IPS-11a (cell line): ENCODE results near the gene CTNNA1.

Source experiments
- H3K4me3 ChIP-seq: one replicate; pipeline ENCODE4 v1.5.1; 2013; ENCODE audit warnings: low read depth, low read length, control low read depth

Gene CTNNA1

DNA sequence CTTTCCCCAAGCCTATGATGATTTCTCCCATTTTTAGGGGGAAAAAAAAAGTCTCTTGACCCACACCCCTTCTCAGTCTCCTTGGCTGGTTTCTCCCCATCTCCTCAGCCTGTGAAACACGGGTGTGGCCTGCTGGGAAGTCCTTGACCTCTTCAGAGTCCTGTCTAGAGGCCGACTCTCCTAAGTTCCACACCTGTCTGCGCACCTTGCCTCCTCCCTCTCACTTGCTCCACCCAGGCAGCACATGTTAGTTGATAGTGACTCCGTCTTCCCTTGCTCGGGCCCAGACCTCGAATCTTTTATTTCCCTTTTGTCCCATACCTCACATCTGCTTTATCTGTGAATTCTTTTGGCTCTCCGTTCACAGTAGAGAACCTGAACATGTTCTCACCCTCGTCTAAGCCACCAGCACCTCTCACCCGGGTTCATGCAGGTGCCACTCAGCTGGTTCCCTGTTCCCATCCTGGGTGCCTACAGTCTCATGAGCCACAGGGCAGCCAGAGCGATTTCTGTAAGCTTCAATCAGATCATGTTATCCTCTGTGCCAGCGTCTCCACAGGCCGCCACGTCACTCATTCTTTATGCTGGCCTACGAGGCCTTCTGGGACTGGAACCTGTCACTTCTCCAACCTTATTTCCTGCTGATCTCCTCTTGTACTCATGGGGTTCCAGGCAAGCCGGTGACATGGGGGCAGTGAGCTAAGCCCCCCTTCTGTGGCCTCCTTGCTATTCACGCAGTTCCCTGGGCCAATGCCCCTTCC lies 173.6 kb downstream of the CTNNA1 start:
- no peak overlapping the region for H3K4me3 ChIP-seq

DNA sequence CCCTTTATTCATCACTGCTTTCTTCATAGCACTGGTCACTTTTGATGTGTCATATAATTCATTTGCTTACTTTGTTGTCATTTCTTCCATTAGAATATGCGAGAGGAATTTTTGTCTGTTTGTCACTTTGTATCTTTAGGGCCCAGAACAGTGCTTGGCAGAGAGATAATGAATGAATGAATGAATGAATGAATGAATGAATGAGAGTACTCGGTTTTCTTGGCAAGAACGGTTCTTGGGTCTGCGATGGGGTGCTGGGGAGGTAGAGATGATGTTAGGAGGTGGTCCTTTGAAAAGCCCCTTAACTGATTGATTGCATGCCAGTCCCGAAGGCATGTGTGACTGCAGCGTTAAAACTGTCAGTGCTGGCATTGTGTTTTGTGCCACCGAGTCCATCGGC lies 174.3 kb downstream of the CTNNA1 start:
- no peak overlapping the region for H3K4me3 ChIP-seq

GRCh38 chr5:138927979-138928378 lies 174.8 kb downstream of the CTNNA1 start:
- no peak overlapping the region for H3K4me3 ChIP-seq

DNA sequence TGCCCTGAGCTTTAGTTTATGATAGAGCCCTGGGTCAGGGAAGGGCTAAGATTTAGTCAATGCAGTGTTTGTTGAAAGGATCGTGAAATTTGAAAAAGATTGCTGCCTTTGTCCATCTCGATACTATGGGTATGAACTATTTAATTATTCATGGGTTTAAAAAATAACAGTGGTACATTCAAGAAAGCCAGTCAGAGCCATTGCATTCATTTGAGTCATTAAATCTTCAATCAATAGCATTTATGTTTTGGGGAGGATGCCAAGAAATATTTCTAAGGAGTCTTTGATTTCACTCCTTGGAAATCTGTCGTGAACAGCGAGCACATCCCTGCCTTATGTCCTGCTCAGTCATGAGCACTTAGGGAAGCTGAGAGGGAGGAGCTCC lies 176.3 kb downstream of the CTNNA1 start:
- H3K4me3 ChIP-seq = no peak overlapping the region

DNA sequence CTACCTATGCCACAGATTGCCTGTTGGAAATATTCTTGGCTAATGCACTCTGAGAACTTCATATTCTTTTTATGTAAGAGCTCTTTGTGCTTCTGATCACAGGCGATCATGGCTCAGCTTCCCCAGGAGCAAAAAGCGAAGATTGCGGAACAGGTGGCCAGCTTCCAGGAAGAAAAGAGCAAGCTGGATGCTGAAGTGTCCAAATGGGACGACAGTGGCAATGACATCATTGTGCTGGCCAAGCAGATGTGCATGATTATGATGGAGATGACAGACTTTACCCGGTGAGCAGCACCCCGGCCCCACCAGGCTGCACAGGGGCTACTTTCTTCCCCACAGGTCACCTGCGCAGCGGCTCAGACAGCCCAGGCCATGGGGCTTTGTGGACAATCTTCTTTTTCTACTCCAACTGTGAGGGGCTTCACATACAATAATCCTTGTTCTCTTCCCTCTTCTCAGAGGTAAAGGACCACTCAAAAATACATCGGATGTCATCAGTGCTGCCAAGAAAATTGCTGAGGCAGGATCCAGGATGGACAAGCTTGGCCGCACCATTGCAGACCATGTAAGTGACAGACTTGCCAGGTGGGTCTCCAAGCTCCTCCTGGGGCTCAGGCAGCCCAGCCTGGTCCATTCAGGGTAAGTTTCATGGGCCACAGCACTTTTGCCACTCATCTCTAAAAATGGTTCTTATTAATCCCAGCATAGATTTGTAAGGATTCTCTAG lies 177.3 kb downstream of the CTNNA1 start:
- H3K4me3 ChIP-seq = no peak overlapping the region

GRCh38 chr5:138932171-138932810 lies 179.1 kb downstream of the CTNNA1 start:
- H3K4me3 ChIP-seq = no peak overlapping the region

DNA sequence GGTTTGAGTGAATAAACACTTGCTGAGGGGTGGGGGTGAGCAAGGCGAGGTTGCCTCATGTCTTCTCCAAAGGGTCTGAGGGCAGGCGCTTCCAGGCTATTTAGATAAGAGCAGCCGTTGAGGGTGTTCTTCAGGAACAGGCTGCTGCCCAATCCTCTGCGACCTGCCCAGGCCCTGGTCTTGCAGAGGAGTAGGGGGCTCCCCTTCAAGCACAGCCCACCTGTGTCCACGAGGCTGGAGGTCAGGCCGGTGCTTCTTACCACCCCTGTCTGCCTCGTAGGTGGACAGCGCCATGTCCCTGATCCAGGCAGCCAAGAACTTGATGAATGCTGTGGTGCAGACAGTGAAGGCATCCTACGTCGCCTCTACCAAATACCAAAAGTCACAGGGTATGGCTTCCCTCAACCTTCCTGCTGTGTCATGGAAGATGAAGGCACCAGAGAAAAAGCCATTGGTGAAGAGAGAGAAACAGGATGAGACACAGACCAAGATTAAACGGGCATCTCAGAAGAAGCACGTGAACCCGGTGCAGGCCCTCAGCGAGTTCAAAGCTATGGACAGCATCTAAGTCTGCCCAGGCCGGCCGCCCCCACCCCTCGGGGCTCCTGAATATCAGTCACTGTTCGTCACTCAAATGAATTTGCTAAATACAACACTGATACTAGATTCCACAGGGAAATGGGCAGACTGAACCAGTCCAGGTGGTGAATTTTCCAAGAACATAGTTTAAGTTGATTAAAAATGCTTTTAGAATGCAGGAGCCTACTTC lies 180.5 kb downstream of the CTNNA1 start:
- H3K4me3 ChIP-seq = no peak overlapping the region

DNA sequence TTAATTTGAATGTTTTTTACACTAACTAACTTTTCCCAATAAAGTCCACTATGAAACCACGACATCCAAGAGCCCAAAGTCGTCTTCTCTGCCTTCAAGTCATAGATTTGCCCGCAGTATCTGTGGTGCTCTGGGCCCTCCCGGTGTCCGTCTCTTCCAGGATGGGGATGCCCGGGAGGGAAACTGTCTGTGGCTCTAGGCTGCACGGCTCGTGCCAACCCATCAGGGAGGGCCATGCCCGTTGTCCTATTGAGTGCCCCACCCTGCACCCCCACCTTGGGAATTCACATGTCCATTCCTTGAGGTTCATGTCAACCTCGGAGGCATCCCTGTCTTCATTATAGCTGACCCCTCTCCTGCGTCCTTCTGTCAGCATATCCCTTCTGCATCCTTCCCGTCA lies 181.7 kb downstream of the CTNNA1 start:
- H3K4me3 ChIP-seq = no peak overlapping the region

DNA sequence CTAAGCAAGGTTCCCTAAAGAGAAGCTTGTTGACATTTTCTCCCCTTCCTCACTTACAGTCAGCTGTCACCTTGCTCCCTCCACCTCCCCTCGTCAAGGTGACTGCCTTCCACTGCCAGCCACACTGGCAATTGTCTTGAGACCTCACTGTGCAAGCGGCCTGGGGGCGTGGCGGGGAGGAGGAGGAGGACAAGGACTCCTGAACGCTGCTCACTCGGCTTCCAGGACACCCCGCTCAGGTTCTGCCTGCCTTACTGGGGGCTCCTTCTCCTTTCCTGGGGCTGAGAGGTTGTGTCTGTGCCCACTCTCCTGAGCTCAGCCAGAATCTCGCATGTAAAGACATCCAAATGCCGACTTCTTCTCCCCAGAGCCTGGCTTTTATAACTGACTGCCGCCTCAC lies 182.2 kb downstream of the CTNNA1 start:
- no peak overlapping the region for H3K4me3 ChIP-seq

DNA sequence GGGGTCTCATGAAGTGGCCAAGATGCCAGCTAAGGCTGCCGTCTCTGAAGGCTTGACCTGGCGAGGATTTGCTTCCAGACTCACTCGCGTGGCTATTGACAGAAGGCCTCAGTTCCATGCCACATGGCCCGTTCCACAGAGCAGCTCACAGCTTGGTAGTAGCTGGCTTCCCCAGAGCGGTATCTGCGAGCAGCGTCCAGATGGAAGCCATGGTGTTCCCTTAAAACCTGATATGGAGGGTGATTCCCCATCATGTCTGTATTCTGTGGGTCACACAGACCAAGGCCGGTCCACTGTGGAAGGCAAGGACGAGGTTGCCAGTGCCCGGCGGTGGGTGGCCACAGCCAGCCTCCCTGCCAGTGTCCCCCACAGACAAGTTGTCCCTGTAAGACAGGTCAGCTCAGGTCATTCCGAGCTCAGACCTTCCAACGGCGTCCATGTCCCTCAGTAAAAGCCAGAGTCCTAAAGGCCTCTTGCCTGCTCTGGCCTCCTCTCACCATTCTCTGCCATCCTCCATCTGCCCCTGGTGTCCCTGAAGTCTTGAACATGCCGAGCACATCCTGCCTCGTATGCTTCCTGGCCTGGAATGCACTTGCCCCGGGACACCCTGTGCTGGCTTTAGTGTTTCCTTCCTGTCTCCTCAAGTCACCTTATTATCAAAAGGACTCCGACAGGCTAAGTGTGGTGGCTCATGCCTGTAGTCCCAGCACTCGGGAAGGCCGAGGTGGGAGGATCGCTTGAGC lies 183.2 kb downstream of the CTNNA1 start:
- no peak overlapping the region for H3K4me3 ChIP-seq

- H3K4me3 ChIP-seq = no peak overlapping the region
Observed at GRCh38 chr5:138936968-138937345, 183.7 kb downstream of the CTNNA1 start.

DNA sequence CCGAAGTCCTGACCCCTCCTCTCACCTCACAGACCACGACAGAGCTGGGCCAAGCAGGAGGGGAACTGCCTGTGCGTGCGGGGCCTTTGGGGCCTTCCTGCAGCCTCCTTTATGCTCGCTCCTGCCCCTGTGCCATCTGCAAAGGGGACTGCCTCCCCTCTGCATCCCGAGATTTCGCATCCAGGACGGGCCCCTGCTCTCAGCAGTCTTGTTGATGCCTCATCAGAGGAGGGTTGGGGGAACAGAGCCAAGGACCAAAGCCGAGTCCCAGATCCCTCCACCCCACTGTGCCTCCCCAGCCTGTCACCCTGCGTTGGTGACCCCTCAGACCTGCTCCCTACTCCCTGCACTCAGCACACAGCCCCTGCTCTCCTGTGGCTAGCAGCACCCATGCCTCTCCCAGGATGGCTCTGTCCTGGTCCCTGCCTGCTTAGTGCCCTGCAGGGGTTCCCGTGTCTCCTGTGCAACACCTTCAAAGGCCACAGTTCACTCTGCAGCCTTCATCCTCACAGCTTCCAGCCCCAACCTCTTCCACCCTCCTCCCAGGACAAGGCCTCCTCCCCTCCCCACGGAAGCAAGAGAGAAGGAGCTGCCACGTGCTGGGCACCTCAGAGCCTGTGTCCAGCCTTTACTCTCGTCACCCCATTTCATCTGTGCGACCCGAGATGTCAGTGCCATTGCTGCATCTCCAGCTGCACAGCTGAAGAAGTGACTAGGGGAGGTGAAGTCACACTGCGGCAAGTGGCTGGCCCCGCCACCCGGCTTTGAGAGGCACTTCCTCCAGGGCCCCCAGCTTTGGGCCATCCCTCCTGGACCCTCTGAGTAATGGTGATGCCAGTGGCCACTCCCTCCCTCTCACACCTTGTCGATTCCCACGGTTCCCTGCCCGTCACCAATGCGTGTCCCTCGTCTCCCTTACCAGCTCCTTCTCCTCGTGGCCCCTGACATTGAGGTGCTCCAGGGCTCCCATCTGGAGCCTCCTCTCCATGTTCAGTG lies 184.5 kb downstream of the CTNNA1 start:
- H3K4me3 ChIP-seq = no peak overlapping the region

GRCh38 chr5:138938526-138938925 lies 185.3 kb downstream of the CTNNA1 start:
- no peak overlapping the region for H3K4me3 ChIP-seq

DNA sequence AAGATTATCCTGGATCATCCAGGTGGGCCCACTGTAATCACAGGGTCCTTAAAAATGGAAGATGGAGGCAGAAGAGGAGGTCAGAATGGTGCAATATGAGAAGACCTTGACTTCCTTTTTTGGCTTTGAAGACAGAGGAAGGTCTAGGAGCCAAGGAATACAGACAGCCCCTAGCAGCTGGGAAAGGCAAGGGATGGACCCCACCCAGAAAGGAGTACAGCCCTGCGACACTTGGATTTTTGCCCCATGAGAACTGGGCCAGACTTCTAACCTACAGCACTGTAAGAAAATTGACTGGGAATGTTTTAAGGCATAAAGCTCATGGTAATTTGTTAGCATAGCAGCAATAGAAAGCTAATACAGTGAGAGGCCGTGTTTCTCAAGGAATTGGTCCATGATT lies 188.8 kb downstream of the CTNNA1 start:
- H3K4me3 ChIP-seq = no peak overlapping the region

GRCh38 chr5:138942861-138943260 lies 189.6 kb downstream of the CTNNA1 start:
- no peak overlapping the region for H3K4me3 ChIP-seq

- H3K4me3 ChIP-seq = no peak overlapping the region
Observed at GRCh38 chr5:138943599-138944173, 190.5 kb downstream of the CTNNA1 start.

GRCh38 chr5:138944527-138945322 lies 191.5 kb downstream of the CTNNA1 start:
- H3K4me3 ChIP-seq = no peak overlapping the region
